SK-N-SH (cell line): ENCODE data around the gene LLGL2. TPM values are rescaled to one million over a fixed set of nuclear protein-coding genes. Genes with fewer than 3 reads are reported as not detected.

Experiments
- CTCF ChIA-PET: fragments of 300-600, 350-600 bp; formaldehyde crosslinking; extraction: SDS; loops from one replicate; lab custom pipeline; 2021; lab: Yijun Ruan, JAX
- POLR2A ChIA-PET: fragments of 350-600 bp; sonication (Branson Sonifier 250); formaldehyde crosslinking; extraction: SDS; loops from one replicate; lab custom pipeline; 2020; ENCODE audit warnings: antibody characterized with exemption, inconsistent platforms; lab: Yijun Ruan, JAX
- DNase-seq: peaks from one replicate; pipeline ENCODE4 v3.0.0; 2012
- H2AFZ ChIP-seq: fragments of 200-600 bp; sonication (generic); 2 replicates; pipeline ENCODE4 v1.8.1; 2016; ENCODE audit warnings: antibody characterized with exemption, mild to moderate bottlenecking, low read depth
- H3F3A ChIP-seq: fragments of 200-600 bp; sonication (generic); replicated peaks from 2 replicates; pipeline ENCODE3; 2016; ENCODE audit warnings: antibody characterized with exemption, mild to moderate bottlenecking; ENCODE audit not compliant: insufficient read depth
- H3K27ac ChIP-seq, 2 experiments: fragments of 200-500 bp in 1 of 2; fragments of 200-600 bp in 1 of 2; sonication (Bioruptor generic) in 1 of 2; sonication (generic), shearing (Covaris generic) in 1 of 2; 2 replicates each; pipeline versions ENCODE4 v1.5.1 to v1.6.1; 2014 to 2016; ENCODE audit warnings: low read depth in 2 of 2, inconsistent platforms in 1 of 2, low read length in 1 of 2, mild to moderate bottlenecking in 1 of 2, mixed read lengths in 1 of 2
- H3K27me3 ChIP-seq: fragments of 200-600 bp; sonication (generic), shearing (Covaris generic); 2 replicates; pipeline ENCODE4 v1.6.1; 2016; ENCODE audit warnings: mixed run types; ENCODE audit not compliant: insufficient read depth
- H3K36me3 ChIP-seq, 2 experiments: fragments of 200-500 bp in 1 of 2; fragments of 200-600 bp in 1 of 2; sonication (Bioruptor generic) in 1 of 2; sonication (generic) in 1 of 2; replicated peaks in 1 of 2; 2 replicates each; pipeline versions ENCODE3 to v1.5.1; 2014 to 2016; ENCODE audit warnings: low read length in 1 of 2, mild to moderate bottlenecking in 1 of 2; ENCODE audit not compliant: insufficient read depth in 2 of 2, control insufficient read depth in 1 of 2
- H3K4me1 ChIP-seq, 2 experiments: fragments of 200-500 bp in 1 of 2; fragments of 200-600 bp in 1 of 2; sonication (Bioruptor generic) in 1 of 2; sonication (generic), shearing (Covaris generic) in 1 of 2; 2 replicates each; pipeline versions ENCODE4 v1.5.1 to v1.6.1; 2014 to 2016; ENCODE audit warnings: low read depth in 1 of 2, low read length in 1 of 2, mixed run types in 1 of 2; ENCODE audit not compliant: insufficient read depth in 2 of 2, control insufficient read depth in 1 of 2
- H3K4me2 ChIP-seq: fragments of 200-600 bp; sonication (generic), shearing (Covaris generic); 2 replicates; pipeline ENCODE4 v1.6.1; 2017; ENCODE audit warnings: mixed run types
- H3K4me3 ChIP-seq, 2 experiments: fragments of 200-500 bp in 1 of 2; fragments of 200-600 bp in 1 of 2; sonication (Bioruptor generic) in 1 of 2; sonication (generic), shearing (Covaris generic) in 1 of 2; 2 replicates each; pipeline versions ENCODE4 v1.5.1 to v1.8.1; 2014 to 2016; ENCODE audit warnings: low read depth in 2 of 2, inconsistent platforms in 1 of 2, low read length in 1 of 2, mild to moderate bottlenecking in 1 of 2, mixed read lengths in 1 of 2, moderate library complexity in 1 of 2
- H3K79me2 ChIP-seq: fragments of 200-600 bp; sonication (generic); 2 replicates; pipeline ENCODE4 v1.8.1; 2017; ENCODE audit warnings: mild to moderate bottlenecking; ENCODE audit not compliant: insufficient read depth
- H3K9ac ChIP-seq: fragments of 200-600 bp; sonication (generic); 2 replicates; pipeline ENCODE4 v1.6.1; 2017; ENCODE audit warnings: mixed run types
- H3K9me2 ChIP-seq: fragments of 200-600 bp; sonication (generic); 2 replicates; pipeline ENCODE4 v1.6.1; 2017; ENCODE audit warnings: mixed run types
- H3K9me3 ChIP-seq: fragments of 200-600 bp; sonication (generic); 2 replicates; pipeline ENCODE4 v1.6.1; 2017; ENCODE audit warnings: mixed run types, mild to moderate bottlenecking, moderate library complexity
- H4K20me1 ChIP-seq: fragments of 200-600 bp; sonication (generic); 2 replicates; pipeline ENCODE4 v1.6.1; 2017; ENCODE audit warnings: mild to moderate bottlenecking, mixed run types; ENCODE audit not compliant: insufficient read depth
- CTCF ChIP-seq: fragments of 200-600 bp; sonication (generic); IDR thresholded peaks from 2 replicates; pipeline ENCODE4 v1.6.1; 2017; ENCODE audit warnings: antibody characterized with exemption, mild to moderate bottlenecking, moderate library complexity
- FOSL2 ChIP-seq: IDR thresholded peaks from 2 replicates; pipeline ENCODE4 v1.4.0; 2012; ENCODE audit warnings: low read depth, mild to moderate bottlenecking, moderate library complexity, borderline replicate concordance
- FOXJ3 ChIP-seq: sonication (generic); formaldehyde crosslinking; IDR thresholded peaks from 2 replicates; pipeline ENCODE4 v1.5.1; 2020; ENCODE audit warnings: mild to moderate bottlenecking, missing genetic modification reagents
- GATA2 ChIP-seq: sonication (generic); formaldehyde crosslinking; IDR thresholded peaks from 2 replicates; pipeline ENCODE4 v1.5.0; 2020; ENCODE audit warnings: mild to moderate bottlenecking, missing genetic modification reagents
- JUND ChIP-seq: IDR thresholded peaks from 2 replicates; pipeline ENCODE4 v1.4.0; 2012
- MXI1 ChIP-seq: IDR thresholded peaks from 2 replicates; pipeline ENCODE4 v1.6.1; 2012; ENCODE audit warnings: mild to moderate bottlenecking, low read depth, low read length, improper control_type of control experiment
- NFIC ChIP-seq: IDR thresholded peaks from 2 replicates; pipeline ENCODE4 v1.4.0; 2012; ENCODE audit warnings: borderline replicate concordance
- RAD21 ChIP-seq: IDR thresholded peaks from 2 replicates; pipeline ENCODE4 v1.6.1; 2012; ENCODE audit warnings: mild to moderate bottlenecking, low read length
- REST ChIP-seq: IDR thresholded peaks from 2 replicates; pipeline ENCODE4 v1.6.1; 2012; ENCODE audit warnings: mild to moderate bottlenecking, low read depth, low read length, moderate library complexity
- RXRA ChIP-seq: IDR thresholded peaks from 2 replicates; pipeline ENCODE4 v1.4.0; 2012; ENCODE audit warnings: low read depth, mild to moderate bottlenecking, borderline replicate concordance
- SIN3A ChIP-seq: IDR thresholded peaks from 2 replicates; pipeline ENCODE4 v1.6.1; 2012; ENCODE audit warnings: low read depth, mild to moderate bottlenecking, low read length, moderate library complexity, borderline replicate concordance
- SMC3 ChIP-seq: IDR thresholded peaks from 2 replicates; pipeline ENCODE4 v1.6.1; 2012; ENCODE audit warnings: low read depth, low read length, improper control_type of control experiment
- TAF1 ChIP-seq: IDR thresholded peaks from 2 replicates; pipeline ENCODE4 v1.6.1; 2012; ENCODE audit warnings: low read depth, mild to moderate bottlenecking, low read length, moderate library complexity, borderline replicate concordance
- TEAD4 ChIP-seq: IDR thresholded peaks from 2 replicates; pipeline ENCODE4 v1.4.0; 2012; ENCODE audit warnings: mild to moderate bottlenecking, borderline replicate concordance; ENCODE audit not compliant: insufficient read depth
- USF1 ChIP-seq: IDR thresholded peaks from 2 replicates; pipeline ENCODE4 v1.4.0; 2012; ENCODE audit warnings: low read depth, borderline replicate concordance
- USF2 ChIP-seq: fragments of 150-350 bp; IDR thresholded peaks from 2 replicates; pipeline ENCODE4 v1.6.1; 2017; ENCODE audit warnings: antibody characterized with exemption, low read length, low read depth, borderline replicate concordance
- WGBS: methylation state at CpG from one replicate; pipeline ENCODE4 v1.1.6; 2017; ENCODE audit warnings: low lambda C conversion rate; 5-methylcytosine and 5-hydroxymethylcytosine counted together
- polyA plus RNA-seq, 3 experiments: library from polyadenylated mRNA; depleted of rRNA; stranded (reverse); fragments of >200 nt; gene quantifications; 2 replicates each; pipeline ENCODE4 v1.2.3, GENCODE V29; 2012

The LLGL2 gene
- polyA plus RNA-seq, 1 of the 3 experiments (the other 2 are of a cell fraction) = 6.7 TPM

GRCh38 chr17:75511270-75511609 lies 14.3 kb upstream of the LLGL2 start:
- DNase-seq = no peak
- ChIA-PET POLR2A (no interaction called here), CTCF (interaction anchor here (0.7 to 2.1 kb wide), 5 partner anchors 9 to 222 kb away, joined by 3 to 9 read pairs (median 3); partner anchors contain the start of genes SLC25A19 and SMIM5)
- TF ChIP-seq CTCF = no peak
- TF ChIP-seq GATA2 = no peak
- TF ChIP-seq RAD21 = no peak
- TF ChIP-seq USF2 = no peak
- no peak for TF ChIP-seq FOXJ3
- TF ChIP-seq USF1 = no peak
- no peak for TF ChIP-seq TEAD4
- TF ChIP-seq RXRA = no peak
- TF ChIP-seq FOSL2 = no peak
- TF ChIP-seq NFIC = no peak
- TF ChIP-seq JUND = no peak
- no peak for TF ChIP-seq REST
- no peak for TF ChIP-seq SIN3A
- TF ChIP-seq SMC3 = no peak
- TF ChIP-seq TAF1 = no peak
- TF ChIP-seq MXI1 = no peak
- Histone ChIP-seq H3F3A (no peaks in the 10 kb centered on the region), H3K4me2 (no peak overlapping the region), H3K36me3 (peaks cover 0 to 17% of the 10 kb centered on the region in 2 experiments), H3K4me3 (no peak overlapping the region), H3K9ac (no peak overlapping the region), H3K79me2 (peaks cover 24% of the 10 kb centered on the region; the same call in 1 of the 2 replicates), H4K20me1 (peaks cover 44% of the 10 kb centered on the region), H3K9me2 (no peaks in the 10 kb centered on the region), H3K9me3 (no peaks in the 10 kb centered on the region), H3K27me3 (no peaks in the 10 kb centered on the region), H3K4me1 (peaks cover 6 to 28% of the 10 kb centered on the region in 2 experiments; a peak in 1 of 4 replicates), H3K27ac (no peak overlapping the region), H2AFZ (no peak overlapping the region)
- WGBS = 96% methylated on average over 4 of the region's 4 CpGs
